K562 (cell line): ENCODE measurements around the gene HNRNPF. TPM values are rescaled to one million over a fixed set of nuclear protein-coding genes. Genes with fewer than 3 reads are reported as not detected.
A peak's percentile ranks its signal among the peaks of the same experiment; 100 is the strongest.

Experiments used
- ARID1B ChIP-seq: fragments of 450-650 bp; IDR thresholded peaks from 2 replicates; pipeline ENCODE4 v1.6.1; 2016; ENCODE audit warnings: antibody characterized with exemption, mild to moderate bottlenecking, inconsistent platforms
- EP300 ChIP-seq: IDR thresholded peaks from 2 replicates; pipeline ENCODE4 v1.6.1; 2012; ENCODE audit warnings: low read length, improper control_type of control experiment
- ESRRB ChIP-seq: fragments of 250-450 bp; sonication (Bioruptor Pico); IDR thresholded peaks from 2 replicates; pipeline ENCODE4 v1.5.0; 2020; ENCODE audit warnings: mild to moderate bottlenecking, moderate library complexity, borderline replicate concordance
- EWSR1 ChIP-seq: fragments of 450-650 bp; IDR thresholded peaks from 2 replicates; pipeline ENCODE4 v1.6.1; 2018; ENCODE audit warnings: borderline replicate concordance, mild to moderate bottlenecking, low read depth, moderate library complexity; ENCODE audit not compliant: partially characterized antibody
- GABPB1 ChIP-seq: sonication (generic); formaldehyde crosslinking; IDR thresholded peaks from 2 replicates; pipeline ENCODE4 v1.8.0; 2022; ENCODE audit warnings: mild to moderate bottlenecking, missing genetic modification reagents
- HMG20B ChIP-seq: fragments of 250-450 bp; sonication (Bioruptor Pico); IDR thresholded peaks from 2 replicates; pipeline ENCODE4 v1.5.0; 2021; ENCODE audit warnings: mild to moderate bottlenecking
- MNT ChIP-seq, 2 experiments: fragments of 450-650 bp; conservative IDR thresholded peaks; 2 replicates each; pipeline ENCODE4 v1.6.1; 2017; ENCODE audit warnings: mild to moderate bottlenecking in 2 of 2, moderate library complexity in 2 of 2
- NONO ChIP-seq, 2 experiments: fragments of 200-400 bp in 1 of 2; fragments of 450-650 bp in 1 of 2; formaldehyde crosslinking in 1 of 2; IDR thresholded peaks; 2 replicates each; pipeline ENCODE4 v1.6.1; 2017; ENCODE audit warnings: low read depth in 2 of 2, mild to moderate bottlenecking in 2 of 2, moderate library complexity in 2 of 2, low read length in 1 of 2
- POLR2AphosphoS2 ChIP-seq: IDR thresholded peaks from 2 replicates; pipeline ENCODE4 v1.6.1; 2012; ENCODE audit warnings: low read length, improper control_type of control experiment
- POLR2B ChIP-seq: fragments of 450-650 bp; IDR thresholded peaks from 2 replicates; pipeline ENCODE4 v1.6.1; 2018; ENCODE audit warnings: low read depth; ENCODE audit not compliant: partially characterized antibody
- SLC30A9 ChIP-seq: fragments of 250-450 bp; sonication (Bioruptor Pico); IDR thresholded peaks from 2 replicates; pipeline ENCODE4 v1.8.0; 2022; ENCODE audit warnings: mild to moderate bottlenecking, moderate library complexity
- SPI1 ChIP-seq: IDR thresholded peaks from 2 replicates; pipeline ENCODE4 v1.6.1; 2011; ENCODE audit warnings: low read depth, low read length, control low read depth, borderline replicate concordance
- SRF ChIP-seq, 2 experiments: fragments of 250-450, 450-650 bp in 1 of 2; sonication (Bioruptor Pico) in 1 of 2; sonication (generic) in 1 of 2; formaldehyde crosslinking; IDR thresholded peaks; 2 replicates each; pipeline versions ENCODE4 v1.5.0 to v1.5.1; 2020 to 2022; ENCODE audit warnings: mild to moderate bottlenecking in 1 of 2, missing genetic modification reagents in 1 of 2
- ZNF174 ChIP-seq: fragments of 250-450 bp; sonication (Bioruptor Pico); IDR thresholded peaks from 2 replicates; pipeline ENCODE4 v1.4.0; 2020; ENCODE audit warnings: mild to moderate bottlenecking
- polyA plus RNA-seq, 8 experiments: library from polyadenylated mRNA; depleted of rRNA in 4 of 8; stranded (reverse) in 5 of 8; unstranded in 3 of 8; fragments of >200 nt; fragmentation: Nextera tagmentation in 2 of 8; fragmentation: Illumina TruSeq in 1 of 8; extraction: Ambion mirVana in 2 of 8; extraction: Trizol in 1 of 8; gene quantifications; 2 replicates each; pipeline versions ENCODE4 v1.2.1 to v1.2.3, GENCODE V29; 2011 to 2014; ENCODE audit warnings: inconsistent platforms in 1 of 8, missing spikeins in 1 of 8
- total RNA-seq, 7 experiments: library from RNA; depleted of rRNA in 6 of 7; stranded (reverse); fragments of >200 nt in 6 of 7; fragmentation: Illumina TruSeq in 2 of 7; extraction: Trizol in 2 of 7; gene quantifications; 2 replicates each; pipeline versions ENCODE4 v1.2.1 to v1.2.3, GENCODE V29; 2011 to 2021; ENCODE audit warnings: low replicate concordance in 1 of 7
- TF ChIP-seq, protein P1 (sequence below), 2 experiments: fragments of 450-650 bp in 1 of 2; IDR thresholded peaks; 2 replicates each; pipeline ENCODE4 v1.6.1; 2011 to 2017; ENCODE audit warnings: low read depth in 2 of 2, antibody characterized with exemption in 1 of 2, borderline replicate concordance in 1 of 2, low read length in 1 of 2, mild to moderate bottlenecking in 1 of 2, mixed read lengths in 1 of 2; ENCODE audit not compliant: control insufficient read depth in 1 of 2
- TF ChIP-seq, protein P2 (sequence below): sonication (generic); formaldehyde crosslinking; IDR thresholded peaks from 2 replicates; pipeline ENCODE4 v1.8.0; 2022; ENCODE audit warnings: mild to moderate bottlenecking, missing genetic modification reagents, borderline replicate concordance
- TF ChIP-seq, protein P3 (sequence below): IDR thresholded peaks from 2 replicates; pipeline ENCODE4 v1.6.1; 2011; ENCODE audit not compliant: insufficient read length; ENCODE audit errors: extremely low read depth

HNRNPF gene
- total and polyA plus RNA-seq, 9 of the 15 experiments (the other 6 are each of a cell fraction or from before 2014, with no cell fraction given), result 192 to 489 (median 416) TPM

GRCh38 chr10:43399320-43400310 lies 9.4 kb downstream of the HNRNPF start (continued):
- TF ChIP-seq, protein P1, sequence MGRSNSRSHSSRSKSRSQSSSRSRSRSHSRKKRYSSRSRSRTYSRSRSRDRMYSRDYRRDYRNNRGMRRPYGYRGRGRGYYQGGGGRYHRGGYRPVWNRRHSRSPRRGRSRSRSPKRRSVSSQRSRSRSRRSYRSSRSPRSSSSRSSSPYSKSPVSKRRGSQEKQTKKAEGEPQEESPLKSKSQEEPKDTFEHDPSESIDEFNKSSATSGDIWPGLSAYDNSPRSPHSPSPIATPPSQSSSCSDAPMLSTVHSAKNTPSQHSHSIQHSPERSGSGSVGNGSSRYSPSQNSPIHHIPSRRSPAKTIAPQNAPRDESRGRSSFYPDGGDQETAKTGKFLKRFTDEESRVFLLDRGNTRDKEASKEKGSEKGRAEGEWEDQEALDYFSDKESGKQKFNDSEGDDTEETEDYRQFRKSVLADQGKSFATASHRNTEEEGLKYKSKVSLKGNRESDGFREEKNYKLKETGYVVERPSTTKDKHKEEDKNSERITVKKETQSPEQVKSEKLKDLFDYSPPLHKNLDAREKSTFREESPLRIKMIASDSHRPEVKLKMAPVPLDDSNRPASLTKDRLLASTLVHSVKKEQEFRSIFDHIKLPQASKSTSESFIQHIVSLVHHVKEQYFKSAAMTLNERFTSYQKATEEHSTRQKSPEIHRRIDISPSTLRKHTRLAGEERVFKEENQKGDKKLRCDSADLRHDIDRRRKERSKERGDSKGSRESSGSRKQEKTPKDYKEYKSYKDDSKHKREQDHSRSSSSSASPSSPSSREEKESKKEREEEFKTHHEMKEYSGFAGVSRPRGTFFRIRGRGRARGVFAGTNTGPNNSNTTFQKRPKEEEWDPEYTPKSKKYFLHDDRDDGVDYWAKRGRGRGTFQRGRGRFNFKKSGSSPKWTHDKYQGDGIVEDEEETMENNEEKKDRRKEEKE (IDR thresholded peaks at IDR 0.05; ENCODE audit: borderline replicate concordance in 1 of 2, control insufficient read depth in 1 of 2, low read depth in 2 of 2, low read length in 1 of 2), result 0 out of 4 replicates have a peak, but pooled peaks of 1 of the 2 experiments have one; percentile 17
- TF ChIP-seq EP300 (no peak), SRF (CRISPR knock-in tag; IDR thresholded peaks at IDR 0.05) (no peak), EWSR1 (no peak), HMG20B (CRISPR knock-in tag) (no peak), ARID1B (peak; percentile 41; the same call in 1 of the 2 replicates), GABPB1 (no peak), NONO (IDR thresholded peaks at IDR 0.05; ENCODE audit: low read depth in 2 of 2, low read length in 1 of 2) (no peak), MNT (conservative IDR thresholded peaks at IDR 0.05) (no peak), POLR2AphosphoS2 (peak; percentile 28; the same call in 1 of the 2 replicates), ESRRB (no peak), POLR2B (peak; percentile 40), SPI1 (0 out of 2 replicates have a peak, but pooled peaks have one; percentile 24), SLC30A9 (CRISPR knock-in tag) (no peak), ZNF174 (CRISPR knock-in tag) (no peak)
- TF ChIP-seq, protein P2, sequence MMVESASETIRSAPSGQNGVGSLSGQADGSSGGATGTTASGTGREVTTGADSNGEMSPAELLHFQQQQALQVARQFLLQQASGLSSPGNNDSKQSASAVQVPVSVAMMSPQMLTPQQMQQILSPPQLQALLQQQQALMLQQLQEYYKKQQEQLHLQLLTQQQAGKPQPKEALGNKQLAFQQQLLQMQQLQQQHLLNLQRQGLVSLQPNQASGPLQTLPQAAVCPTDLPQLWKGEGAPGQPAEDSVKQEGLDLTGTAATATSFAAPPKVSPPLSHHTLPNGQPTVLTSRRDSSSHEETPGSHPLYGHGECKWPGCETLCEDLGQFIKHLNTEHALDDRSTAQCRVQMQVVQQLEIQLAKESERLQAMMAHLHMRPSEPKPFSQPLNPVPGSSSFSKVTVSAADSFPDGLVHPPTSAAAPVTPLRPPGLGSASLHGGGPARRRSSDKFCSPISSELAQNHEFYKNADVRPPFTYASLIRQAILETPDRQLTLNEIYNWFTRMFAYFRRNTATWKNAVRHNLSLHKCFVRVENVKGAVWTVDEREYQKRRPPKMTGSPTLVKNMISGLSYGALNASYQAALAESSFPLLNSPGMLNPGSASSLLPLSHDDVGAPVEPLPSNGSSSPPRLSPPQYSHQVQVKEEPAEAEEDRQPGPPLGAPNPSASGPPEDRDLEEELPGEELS, result peak; percentile 65; the same call in 1 of the 2 replicates
- TF ChIP-seq, protein P3, sequence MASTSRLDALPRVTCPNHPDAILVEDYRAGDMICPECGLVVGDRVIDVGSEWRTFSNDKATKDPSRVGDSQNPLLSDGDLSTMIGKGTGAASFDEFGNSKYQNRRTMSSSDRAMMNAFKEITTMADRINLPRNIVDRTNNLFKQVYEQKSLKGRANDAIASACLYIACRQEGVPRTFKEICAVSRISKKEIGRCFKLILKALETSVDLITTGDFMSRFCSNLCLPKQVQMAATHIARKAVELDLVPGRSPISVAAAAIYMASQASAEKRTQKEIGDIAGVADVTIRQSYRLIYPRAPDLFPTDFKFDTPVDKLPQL, result no peak
